OCI-LY1 (cell line): ENCODE measurements around the gene CDC42BPB.

ENCODE experiments used
- H2AFZ ChIP-seq: fragments of 200-600 bp; sonication (generic), shearing (Covaris generic); 2 replicates; pipeline ENCODE4 v1.6.0; 2014; ENCODE audit warnings: antibody characterized with exemption, mild to moderate bottlenecking, low read length
- H3F3A ChIP-seq: fragments of 200-600 bp; sonication (generic), shearing (Covaris generic); 2 replicates; pipeline ENCODE4 v1.6.0; 2014; ENCODE audit warnings: mild to moderate bottlenecking, antibody characterized with exemption, low read length, moderate library complexity; ENCODE audit not compliant: insufficient read depth
- H3K27ac ChIP-seq: fragments of 200-600 bp; sonication (generic); 2 replicates; pipeline ENCODE4 v1.5.1; 2014; ENCODE audit warnings: low read length, mixed run types, mild to moderate bottlenecking, low read depth; ENCODE audit not compliant: poor library complexity, severe bottlenecking
- H3K27me3 ChIP-seq: fragments of 200-600 bp; sonication (generic); 2 replicates; pipeline ENCODE4 v1.6.0; 2014; ENCODE audit warnings: antibody characterized with exemption, mild to moderate bottlenecking, low read length, moderate library complexity; ENCODE audit not compliant: insufficient read depth
- H3K36me3 ChIP-seq: fragments of 200-600 bp; sonication (generic); 2 replicates; pipeline ENCODE4 v1.6.1; 2014; ENCODE audit warnings: mild to moderate bottlenecking, antibody characterized with exemption, low read length, moderate library complexity, mixed read lengths; ENCODE audit not compliant: insufficient read depth
- H3K4me1 ChIP-seq: fragments of 200-600 bp; sonication (generic); 2 replicates; pipeline ENCODE4 v1.5.1; 2014; ENCODE audit warnings: mild to moderate bottlenecking, low read length, moderate library complexity; ENCODE audit not compliant: insufficient read depth, severe bottlenecking
- H3K4me2 ChIP-seq: fragments of 200-600 bp; sonication (generic), shearing (Covaris generic); 2 replicates; pipeline ENCODE4 v1.6.1; 2014; ENCODE audit warnings: low read length
- H3K4me3 ChIP-seq: fragments of 200-600 bp; sonication (generic); 2 replicates; pipeline ENCODE4 v1.5.1; 2014; ENCODE audit warnings: low read length, low read depth, mild to moderate bottlenecking, mixed read lengths; ENCODE audit not compliant: poor library complexity, severe bottlenecking
- H3K79me2 ChIP-seq: fragments of 200-600 bp; shearing (Covaris generic); 2 replicates; pipeline ENCODE4 v1.6.1; 2016; ENCODE audit warnings: mixed run types, low read length, mixed read lengths; ENCODE audit not compliant: insufficient read depth
- H3K9ac ChIP-seq: fragments of 200-600 bp; sonication (generic), shearing (Covaris generic); 2 replicates; pipeline ENCODE4 v1.6.1; 2014; ENCODE audit warnings: mild to moderate bottlenecking, low read length, mixed read lengths
- H3K9me2 ChIP-seq: fragments of 200-600 bp; sonication (generic), shearing (Covaris generic); 2 replicates; pipeline ENCODE4 v1.6.1; 2014; ENCODE audit warnings: low read depth, mild to moderate bottlenecking, low read length, mixed read lengths
- H3K9me3 ChIP-seq: fragments of 200-600 bp; shearing (Covaris generic); 2 replicates; pipeline ENCODE4 v1.6.1; 2014; ENCODE audit warnings: low read length, mixed read lengths
- H4K20me1 ChIP-seq: fragments of 200-600 bp; sonication (generic), shearing (Covaris generic); 2 replicates; pipeline ENCODE4 v1.6.0; 2016; ENCODE audit warnings: mild to moderate bottlenecking, low read length; ENCODE audit not compliant: insufficient read depth
- CTCF ChIP-seq: fragments of 200-600 bp; sonication (generic), shearing (Covaris generic); IDR thresholded peaks from 2 replicates; pipeline ENCODE4 v1.5.1; 2017; ENCODE audit warnings: mild to moderate bottlenecking, antibody characterized with exemption, low read length, moderate library complexity, mixed read lengths
- EZH2 ChIP-seq: fragments of 200-600 bp; sonication (generic), shearing (Covaris generic); IDR thresholded peaks from 2 replicates; pipeline ENCODE4 v1.8.0; 2017; ENCODE audit warnings: borderline replicate concordance, mixed run types, mild to moderate bottlenecking, antibody characterized with exemption, low read length, moderate library complexity, mixed read lengths

The CDC42BPB gene

GRCh38 chr14:102969060-102969791 is 88.1 kb downstream of the CDC42BPB start:
- no peaks in the 10 kb centered on the region for H4K20me1 ChIP-seq
- peaks cover 19% of the 10 kb centered on the region for H3K36me3 ChIP-seq
- H3K9ac ChIP-seq = no peak overlapping the region
- TF ChIP-seq CTCF = no peak
- no peak for TF ChIP-seq EZH2
- no peak overlapping the region for H3K4me2 ChIP-seq
- no peaks in the 10 kb centered on the region for H3K27me3 ChIP-seq
- no peaks in the 10 kb centered on the region for H3K9me3 ChIP-seq
- H3K4me3 ChIP-seq = no peak overlapping the region
- H3K27ac ChIP-seq = no peak overlapping the region
- no peaks in the 10 kb centered on the region for H3F3A ChIP-seq
- peaks cover 39% of the 10 kb centered on the region for H3K4me1 ChIP-seq
- H3K79me2 ChIP-seq = no peaks in the 10 kb centered on the region
- no peaks in the 10 kb centered on the region for H3K9me2 ChIP-seq
- H2AFZ ChIP-seq = no peak overlapping the region

- H3K4me1 ChIP-seq = peaks cover 30% of the 10 kb centered on the region
- H2AFZ ChIP-seq = no peak overlapping the region
- no peak overlapping the region for H3K4me3 ChIP-seq
- no peaks in the 10 kb centered on the region for H3K9me2 ChIP-seq
- no peak overlapping the region for H3K4me2 ChIP-seq
- H3K27me3 ChIP-seq = no peaks in the 10 kb centered on the region
- H4K20me1 ChIP-seq = no peaks in the 10 kb centered on the region
- H3K9me3 ChIP-seq = no peaks in the 10 kb centered on the region
- peaks cover 19% of the 10 kb centered on the region for H3K36me3 ChIP-seq
- TF ChIP-seq EZH2 (no peak), CTCF (no peak)
- no peaks in the 10 kb centered on the region for H3K79me2 ChIP-seq
- H3F3A ChIP-seq = no peaks in the 10 kb centered on the region
- no peak overlapping the region for H3K9ac ChIP-seq
- no peak overlapping the region for H3K27ac ChIP-seq
Observed at GRCh38 chr14:102968306-102968705, 89.0 kb downstream of the CDC42BPB start.

GRCh38 chr14:102967506-102967795 is 89.9 kb downstream of the CDC42BPB start:
- Histone ChIP-seq H3K79me2 (no peaks in the 10 kb centered on the region), H3K27ac (no peak overlapping the region), H3K9ac (no peak overlapping the region), H2AFZ (no peak overlapping the region), H4K20me1 (no peaks in the 10 kb centered on the region), H3K9me3 (no peaks in the 10 kb centered on the region), H3K4me2 (no peak overlapping the region), H3K27me3 (no peaks in the 10 kb centered on the region), H3K4me3 (no peak overlapping the region), H3K9me2 (no peaks in the 10 kb centered on the region), H3F3A (no peaks in the 10 kb centered on the region), H3K4me1 (peaks cover 21% of the 10 kb centered on the region), H3K36me3 (peaks cover 19% of the 10 kb centered on the region)
- TF ChIP-seq CTCF (no peak), EZH2 (no peak)
